AG09309 (cell line): Measurements from ENCODE around the gene RPS2.
A peak's percentile ranks its signal among the peaks of the same experiment; 100 is the strongest.

Experiments used
- DNase-seq: peaks from one replicate; pipeline ENCODE4 v3.0.0-alpha.2; 2010; ENCODE audit warnings: low read depth
- H3K4me3 ChIP-seq: 2 replicates; pipeline ENCODE4 v1.5.1; 2011; ENCODE audit warnings: mild to moderate bottlenecking, low read depth, low read length, moderate library complexity; ENCODE audit not compliant: control insufficient read depth
- CTCF ChIP-seq: IDR thresholded peaks from 2 replicates; pipeline ENCODE4 v1.5.1; 2011; ENCODE audit warnings: mild to moderate bottlenecking, low read depth, low read length, inconsistent platforms; ENCODE audit not compliant: insufficient read depth, control insufficient read depth; ENCODE audit errors: missing control alignments

RPS2 gene

GRCh38 chr16:1929578-1930337 lies 34.9 kb downstream of the RPS2 start:
- peak; percentile 47 for TF ChIP-seq CTCF
- DNase-seq = peak; percentile 25
- peak overlapping the region; percentile 50 for H3K4me3 ChIP-seq

GRCh38 chr16:1929105-1929504 lies 35.5 kb downstream of the RPS2 start:
- no peak for DNase-seq
- H3K4me3 ChIP-seq = peak overlapping the region; percentile 50
- TF ChIP-seq CTCF = no peak

GRCh38 chr16:1926271-1926670 lies 38.4 kb downstream of the RPS2 start:
- no peak for DNase-seq
- no peak overlapping the region for H3K4me3 ChIP-seq
- TF ChIP-seq CTCF = no peak

- no peak for DNase-seq
- no peak for TF ChIP-seq CTCF
- no peak overlapping the region for H3K4me3 ChIP-seq
Observed at GRCh38 chr16:1924095-1924494, 40.5 kb downstream of the RPS2 start.

GRCh38 chr16:1923299-1924034 lies 41.2 kb downstream of the RPS2 start:
- TF ChIP-seq CTCF = peak; percentile 14
- DNase-seq = no peak
- no peak overlapping the region for H3K4me3 ChIP-seq

GRCh38 chr16:1922357-1922756 lies 42.3 kb downstream of the RPS2 start:
- TF ChIP-seq CTCF = no peak
- no peak for DNase-seq
- no peak overlapping the region for H3K4me3 ChIP-seq
